D721Med (cell line): ENCODE data around the gene FMNL3.

Experiments
- DNase-seq: peaks from one replicate; pipeline ENCODE4 v3.0.0; 2011; ENCODE audit warnings: low spot score; ENCODE audit not compliant: insufficient read length
- FAIRE-seq: peaks from 2 replicates; lab custom pipeline; 2011; peaks lifted over from hg19 to GRCh38; lab: Jason Lieb, UNC
- TF ChIP-seq, protein P1 (sequence below): IDR thresholded peaks from 2 replicates; pipeline ENCODE4 v1.5.1; 2012; ENCODE audit warnings: mild to moderate bottlenecking, control low read depth; ENCODE audit not compliant: insufficient read depth; ENCODE audit errors: missing control alignments

FMNL3 gene

GRCh38 chr12:49680075-49680474 lies 27.1 kb downstream of the FMNL3 start:
- no peak for FAIRE-seq
- no peak for DNase-seq
- TF ChIP-seq, protein P1, sequence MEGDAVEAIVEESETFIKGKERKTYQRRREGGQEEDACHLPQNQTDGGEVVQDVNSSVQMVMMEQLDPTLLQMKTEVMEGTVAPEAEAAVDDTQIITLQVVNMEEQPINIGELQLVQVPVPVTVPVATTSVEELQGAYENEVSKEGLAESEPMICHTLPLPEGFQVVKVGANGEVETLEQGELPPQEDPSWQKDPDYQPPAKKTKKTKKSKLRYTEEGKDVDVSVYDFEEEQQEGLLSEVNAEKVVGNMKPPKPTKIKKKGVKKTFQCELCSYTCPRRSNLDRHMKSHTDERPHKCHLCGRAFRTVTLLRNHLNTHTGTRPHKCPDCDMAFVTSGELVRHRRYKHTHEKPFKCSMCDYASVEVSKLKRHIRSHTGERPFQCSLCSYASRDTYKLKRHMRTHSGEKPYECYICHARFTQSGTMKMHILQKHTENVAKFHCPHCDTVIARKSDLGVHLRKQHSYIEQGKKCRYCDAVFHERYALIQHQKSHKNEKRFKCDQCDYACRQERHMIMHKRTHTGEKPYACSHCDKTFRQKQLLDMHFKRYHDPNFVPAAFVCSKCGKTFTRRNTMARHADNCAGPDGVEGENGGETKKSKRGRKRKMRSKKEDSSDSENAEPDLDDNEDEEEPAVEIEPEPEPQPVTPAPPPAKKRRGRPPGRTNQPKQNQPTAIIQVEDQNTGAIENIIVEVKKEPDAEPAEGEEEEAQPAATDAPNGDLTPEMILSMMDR, result no peak

GRCh38 chr12:49678711-49679110 lies 28.5 kb downstream of the FMNL3 start:
- FAIRE-seq, result no peak
- TF ChIP-seq, protein P1, result no peak

GRCh38 chr12:49675137-49675536 lies 32.1 kb downstream of the FMNL3 start:
- TF ChIP-seq, protein P1, result no peak
- DNase-seq (no peak), FAIRE-seq (no peak)

More at GRCh38 chr12:49678711-49679110, 28.5 kb downstream of the FMNL3 start:
- no peak for DNase-seq

DNA sequence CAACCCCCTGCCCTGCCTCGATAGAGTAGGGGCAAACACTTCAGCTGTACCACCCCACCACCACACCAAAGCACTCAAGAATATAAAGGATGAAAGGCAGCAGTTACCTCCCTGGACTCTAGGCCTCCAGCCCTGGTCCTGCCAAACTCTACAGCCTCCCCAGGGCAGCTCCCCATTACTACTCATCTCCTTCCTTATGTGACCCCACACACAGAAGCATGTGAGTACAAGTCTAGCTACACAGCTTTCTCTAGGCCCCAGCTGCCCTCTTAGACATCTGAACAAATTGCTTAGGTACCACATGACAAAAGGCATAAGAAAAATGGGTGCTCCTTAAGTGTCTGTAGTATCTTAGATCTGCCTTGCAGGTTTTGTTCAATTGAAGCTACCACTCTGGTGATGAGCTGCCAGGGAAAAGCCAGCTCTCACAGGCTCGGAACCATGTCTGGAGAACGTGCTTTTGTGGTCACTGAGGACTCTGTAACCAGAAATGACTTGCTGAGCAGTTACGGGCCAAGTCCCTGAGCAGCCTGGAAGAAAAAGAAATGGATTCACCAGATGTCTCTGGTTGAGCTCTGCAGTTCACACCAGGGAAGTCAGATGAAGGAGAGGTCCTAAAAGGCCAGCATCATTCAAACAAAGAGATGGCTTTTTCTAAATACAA lies 32.8 kb downstream of the FMNL3 start:
- FAIRE-seq (no peak), DNase-seq (no peak)
- TF ChIP-seq, protein P1, result no peak

GRCh38 chr12:49673446-49674317 lies 33.5 kb downstream of the FMNL3 start:
- no peak for DNase-seq
- TF ChIP-seq, protein P1, result no peak
- no peak for FAIRE-seq

DNA sequence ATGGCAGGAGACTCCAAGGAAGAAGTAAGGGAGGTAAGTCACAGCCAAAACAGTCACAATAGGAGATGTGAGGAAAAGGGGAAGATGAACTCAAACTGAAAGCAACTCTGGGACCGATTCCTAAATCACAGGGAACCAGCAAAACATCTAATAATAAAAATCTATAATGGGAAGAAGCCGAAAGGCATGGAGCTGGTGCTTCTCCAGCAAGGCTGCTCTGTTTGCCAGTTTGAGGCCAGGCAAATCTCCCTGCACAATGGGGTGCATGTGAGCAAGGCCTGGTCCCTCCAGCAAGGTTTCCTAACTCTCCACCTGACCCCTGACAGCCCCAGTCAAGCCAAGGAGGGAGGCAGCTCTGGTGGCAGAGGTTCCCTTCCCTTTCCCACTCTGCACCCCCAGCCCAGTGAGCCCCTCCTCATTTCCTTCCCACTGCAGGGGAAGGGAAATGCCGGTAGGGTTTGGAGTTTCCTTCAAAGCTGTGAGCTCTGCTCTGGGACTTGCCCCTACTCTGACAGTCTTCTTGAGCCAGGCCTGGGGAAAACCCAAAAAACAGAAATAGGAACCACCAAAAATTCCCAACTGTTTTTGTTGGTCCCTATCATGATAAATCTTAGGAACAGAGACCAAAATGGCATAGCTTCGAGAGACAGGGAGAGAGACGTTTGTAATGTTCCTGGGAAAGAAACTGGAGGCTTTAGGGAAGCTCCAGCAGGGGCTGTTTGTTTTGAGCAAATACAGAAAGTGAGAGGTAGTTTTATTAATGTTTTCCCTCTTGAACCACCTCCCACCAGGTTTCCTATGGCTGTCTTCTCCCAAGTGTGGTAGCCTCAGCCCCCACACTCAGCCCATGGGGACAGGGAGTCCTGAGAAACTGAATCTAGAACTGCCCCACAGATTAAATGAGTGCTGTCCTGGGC lies 34.6 kb downstream of the FMNL3 start:
- TF ChIP-seq, protein P1, result no peak

More for the DNA sequence above, 34.6 kb downstream of the FMNL3 start:
- FAIRE-seq (no peak), DNase-seq (no peak)
